Esophagus muscularis mucosa (tissue), 4 donors: ENCODE results near the gene ZCWPW1. TPM values are rescaled to one million over a fixed set of nuclear protein-coding genes. Genes with fewer than 3 reads are reported as not detected.
"Not testable (repeated sequence)": the region's sequence is repeated elsewhere in the genome, so short reads cannot be mapped to it uniquely, and the experiment has no call there.

ENCODE experiments used
- DNase-seq: peaks from one replicate; pipeline ENCODE4 v3.0.0-alpha.2; 2017; ENCODE audit errors: extremely low spot score
- H3K27ac ChIP-seq, 4 donors: fragments of 200-600 bp; sonication (generic); replicated peaks in 1 of 4; 1 replicate in 3 of 4; 2 replicates in 1 of 4; pipeline ENCODE4 v1.5.1; 2016 to 2019; ENCODE audit warnings: mild to moderate bottlenecking in 1 of 4
- H3K27me3 ChIP-seq, 4 donors: fragments of 200-600 bp; sonication (generic); one replicate each; pipeline versions ENCODE4 v1.5.1 to v1.6.0; 2016 to 2019
- H3K36me3 ChIP-seq, 4 donors: fragments of 200-600 bp; sonication (generic); one replicate each; pipeline ENCODE4 v1.5.1; 2016 to 2019
- H3K4me1 ChIP-seq, 4 donors: fragments of 200-600 bp; sonication (generic); one replicate each; pipeline ENCODE4 v1.5.1; 2016 to 2019
- H3K4me3 ChIP-seq, 4 donors: fragments of 200-600 bp; sonication (generic); 1 replicate in 2 of 4; 2 replicates in 2 of 4; pipeline ENCODE4 v1.5.1; 2016 to 2019; ENCODE audit warnings: mild to moderate bottlenecking in 4 of 4, moderate library complexity in 1 of 4
- H3K9me3 ChIP-seq, 4 donors: fragments of 200-600 bp; sonication (generic); 1 replicate in 3 of 4; 2 replicates in 1 of 4; pipeline ENCODE4 v1.5.1; 2016 to 2019
- EP300 ChIP-seq: sonication (generic); formaldehyde crosslinking; IDR thresholded peaks from one replicate; pipeline ENCODE4 v1.6.1; 2017; ENCODE audit warnings: antibody characterized with exemption
- POLR2A ChIP-seq: fragments of 450-650 bp; IDR thresholded peaks from one replicate; pipeline ENCODE4 v1.6.1; 2017; ENCODE audit warnings: antibody characterized with exemption, moderate library complexity, mild to moderate bottlenecking, low read depth
- POLR2AphosphoS5 ChIP-seq, 2 donors: sonication (generic); formaldehyde crosslinking; IDR thresholded peaks; one replicate each; pipeline ENCODE4 v1.6.1; 2017; ENCODE audit warnings: antibody characterized with exemption in 2 of 2
- WGBS: methylation state at CpG from one replicate; pipeline ENCODE4 v1.1.5; 2018; 5-methylcytosine and 5-hydroxymethylcytosine counted together
- intact Hi-C: fragments of 100-400 bp; cut with DNase I; formaldehyde crosslinking; loops from one replicate; pipeline ENCODE4 v1.15.1; 2023
- total RNA-seq, 4 donors: library from RNA; depleted of rRNA; stranded (reverse); fragments of >200 nt; gene quantifications; one replicate each; pipeline versions ENCODE4 v1.1.0 to v1.2.1, GENCODE V29; 2016
- TF ChIP-seq, protein P1 (sequence below), 3 experiments: fragments of 200-600 bp in 2 of 3; fragments of 450-650 bp in 1 of 3; sonication (generic) in 2 of 3; IDR thresholded peaks; one replicate each; pipeline ENCODE4 v1.5.1; 2017 to 2019; ENCODE audit warnings: antibody characterized with exemption in 3 of 3, mild to moderate bottlenecking in 2 of 3, moderate library complexity in 1 of 3

Gene ZCWPW1
- total RNA-seq, 4 donors from 2014 or later = 2.9 to 7.6 (median 5.8) TPM

DNA sequence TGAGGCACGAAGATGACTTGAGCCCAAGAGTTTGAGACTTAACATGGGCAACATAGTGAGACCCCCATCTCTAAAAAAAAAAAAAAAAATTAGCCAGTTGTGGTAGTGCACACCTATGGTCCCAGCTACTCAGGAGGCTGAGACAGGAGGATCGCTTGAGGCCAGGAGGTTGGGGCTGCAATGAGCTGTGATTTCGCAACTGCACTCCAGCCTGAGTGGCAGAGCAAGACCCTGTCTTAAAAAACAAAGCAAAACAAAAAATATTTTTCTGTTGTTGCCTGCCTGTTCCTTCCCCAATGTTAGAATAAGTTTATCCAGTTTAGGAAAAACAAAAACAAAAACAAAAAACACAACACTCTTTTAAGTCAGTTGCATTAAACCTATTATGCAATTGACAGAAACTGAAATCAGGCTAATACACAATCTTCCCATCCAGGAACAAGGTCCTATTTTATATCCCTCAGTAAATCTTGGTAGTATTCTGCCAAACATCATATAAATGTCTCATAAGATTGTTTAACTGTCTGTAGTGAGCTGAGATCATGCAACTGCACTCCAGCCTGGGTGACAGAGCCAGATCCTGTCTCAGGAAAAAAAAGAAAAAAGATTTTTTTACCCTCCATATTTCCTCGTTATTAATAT lies 50.3 kb downstream of the ZCWPW1 start:
- no peak for TF ChIP-seq POLR2A
- TF ChIP-seq EP300 = no peak
- no peak for TF ChIP-seq POLR2AphosphoS5 (IDR thresholded peaks at IDR 0.05)
- TF ChIP-seq, protein P1, sequence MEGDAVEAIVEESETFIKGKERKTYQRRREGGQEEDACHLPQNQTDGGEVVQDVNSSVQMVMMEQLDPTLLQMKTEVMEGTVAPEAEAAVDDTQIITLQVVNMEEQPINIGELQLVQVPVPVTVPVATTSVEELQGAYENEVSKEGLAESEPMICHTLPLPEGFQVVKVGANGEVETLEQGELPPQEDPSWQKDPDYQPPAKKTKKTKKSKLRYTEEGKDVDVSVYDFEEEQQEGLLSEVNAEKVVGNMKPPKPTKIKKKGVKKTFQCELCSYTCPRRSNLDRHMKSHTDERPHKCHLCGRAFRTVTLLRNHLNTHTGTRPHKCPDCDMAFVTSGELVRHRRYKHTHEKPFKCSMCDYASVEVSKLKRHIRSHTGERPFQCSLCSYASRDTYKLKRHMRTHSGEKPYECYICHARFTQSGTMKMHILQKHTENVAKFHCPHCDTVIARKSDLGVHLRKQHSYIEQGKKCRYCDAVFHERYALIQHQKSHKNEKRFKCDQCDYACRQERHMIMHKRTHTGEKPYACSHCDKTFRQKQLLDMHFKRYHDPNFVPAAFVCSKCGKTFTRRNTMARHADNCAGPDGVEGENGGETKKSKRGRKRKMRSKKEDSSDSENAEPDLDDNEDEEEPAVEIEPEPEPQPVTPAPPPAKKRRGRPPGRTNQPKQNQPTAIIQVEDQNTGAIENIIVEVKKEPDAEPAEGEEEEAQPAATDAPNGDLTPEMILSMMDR (IDR thresholded peaks at IDR 0.05) = no peak
- WGBS = 82% methylated on average over 4 of the region's 4 CpGs
- H3K4me1 ChIP-seq = peaks cover 0 to 6% (median 4%) of the 10 kb centered on the region in 4 donors
- no peak overlapping the region for H3K27ac ChIP-seq
- no peak overlapping the region for H3K4me3 ChIP-seq
- H3K36me3 ChIP-seq = no peaks in the 10 kb centered on the region
- no peaks in the 10 kb centered on the region for H3K27me3 ChIP-seq
- intact Hi-C loops = no loop called here
- no peak for DNase-seq
- H3K9me3 ChIP-seq = no peaks in the 10 kb centered on the region

DNA sequence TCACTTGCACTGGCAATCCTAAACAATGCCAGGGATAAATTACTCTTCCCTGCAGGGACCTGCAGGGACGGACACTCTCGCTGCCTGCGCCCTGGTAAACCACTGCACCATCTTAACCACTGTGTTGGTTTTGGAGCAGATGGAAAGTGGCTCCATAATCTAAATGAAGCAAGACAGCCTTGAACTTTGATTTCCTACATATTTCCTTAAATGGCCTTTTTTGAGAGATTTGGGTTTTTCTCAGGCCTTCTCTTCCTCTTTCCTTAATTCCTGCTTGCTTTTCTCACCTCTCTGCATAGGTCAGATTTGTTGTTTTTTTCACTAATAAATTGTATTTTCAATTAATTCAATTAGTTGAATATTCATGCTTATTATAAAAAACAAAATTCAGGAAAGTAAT lies 52.4 kb downstream of the ZCWPW1 start:
- Histone ChIP-seq H3K4me1 (peaks cover 3 to 19% (median 13%) of the 10 kb centered on the region in 4 donors), H3K9me3 (no peaks in the 10 kb centered on the region), H3K27me3 (no peaks in the 10 kb centered on the region), H3K27ac (no peak overlapping the region), H3K4me3 (no peak overlapping the region), H3K36me3 (no peaks in the 10 kb centered on the region)
- intact Hi-C loops = no loop called here
- 97% methylated on average over 3 of the region's 3 CpGs for WGBS
- TF ChIP-seq EP300 = no peak
- TF ChIP-seq, protein P1 (IDR thresholded peaks at IDR 0.05) = no peak
- no peak for TF ChIP-seq POLR2AphosphoS5 (IDR thresholded peaks at IDR 0.05)
- TF ChIP-seq POLR2A = no peak
- no peak for DNase-seq

DNA sequence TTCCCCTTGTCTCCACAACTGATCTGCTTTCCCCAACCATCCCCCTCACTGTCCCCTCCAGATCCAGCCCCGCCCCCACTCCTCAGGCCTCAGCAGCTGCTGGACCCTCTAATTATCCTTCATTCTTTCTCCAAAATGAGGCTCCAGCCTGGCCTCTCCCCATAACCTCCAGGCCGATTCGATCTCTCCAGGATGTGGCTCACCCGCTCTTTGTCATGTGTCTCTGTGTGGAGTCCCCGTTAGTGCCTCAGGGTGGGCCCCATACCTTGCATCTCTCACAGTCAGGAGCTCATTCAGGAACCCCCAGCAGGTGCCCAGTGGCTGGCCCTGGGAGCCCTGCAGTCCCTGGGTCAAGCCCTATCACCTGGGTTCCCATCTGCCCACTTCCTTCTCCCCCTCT lies 53.9 kb downstream of the ZCWPW1 start:
- WGBS = 81% methylated on average over 5 of the region's 5 CpGs
- no peaks in the 10 kb centered on the region for H3K36me3 ChIP-seq
- TF ChIP-seq EP300 = no peak
- no peak for TF ChIP-seq POLR2AphosphoS5 (IDR thresholded peaks at IDR 0.05)
- TF ChIP-seq, protein P1 (IDR thresholded peaks at IDR 0.05) = no peak
- TF ChIP-seq POLR2A = no peak
- H3K9me3 ChIP-seq = no peaks in the 10 kb centered on the region
- H3K27me3 ChIP-seq = no peaks in the 10 kb centered on the region
- H3K4me3 ChIP-seq = no peak overlapping the region
- no peak overlapping the region for H3K27ac ChIP-seq
- intact Hi-C loops = no loop called here
- no peak for DNase-seq
- peaks cover 3 to 19% (median 13%) of the 10 kb centered on the region in 4 donors for H3K4me1 ChIP-seq

DNA sequence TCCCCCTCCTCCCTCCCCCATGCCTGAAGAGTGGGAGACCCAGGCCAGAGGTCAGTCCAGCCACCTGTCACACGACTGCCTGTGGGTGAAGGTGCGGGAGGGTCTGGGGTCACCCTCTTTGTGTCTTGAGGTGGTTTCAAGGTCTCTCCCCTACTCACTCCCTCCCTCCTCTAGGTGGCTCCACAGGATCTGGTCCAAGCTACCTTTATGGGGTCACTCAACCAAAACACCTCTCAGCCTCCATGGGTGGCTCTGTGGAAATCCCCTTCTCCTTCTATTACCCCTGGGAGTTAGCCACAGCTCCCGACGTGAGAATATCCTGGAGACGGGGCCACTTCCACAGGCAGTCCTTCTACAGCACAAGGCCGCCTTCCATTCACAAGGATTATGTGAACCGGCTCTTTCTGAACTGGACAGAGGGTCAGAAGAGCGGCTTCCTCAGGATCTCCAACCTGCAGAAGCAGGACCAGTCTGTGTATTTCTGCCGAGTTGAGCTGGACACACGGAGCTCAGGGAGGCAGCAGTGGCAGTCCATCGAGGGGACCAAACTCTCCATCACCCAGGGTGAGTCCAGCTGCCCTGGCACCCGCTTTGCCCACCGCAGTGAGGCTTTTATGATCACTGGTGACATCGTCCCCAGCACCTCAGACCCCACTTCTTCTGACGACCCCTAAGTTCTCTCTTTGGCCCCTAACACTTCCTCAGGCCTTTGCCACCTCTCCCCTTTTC lies 54.5 kb downstream of the ZCWPW1 start:
- H3K36me3 ChIP-seq, H3K9me3 ChIP-seq, H3K27ac ChIP-seq, DNase-seq, intact Hi-C loops, H3K27me3 ChIP-seq: not testable (repeated sequence)
- peak overlapping the region; percentile 3 to 36 (median 14) for H3K4me3 ChIP-seq
- WGBS = 78% methylated on average over 11 of the region's 15 CpGs
- H3K4me1 ChIP-seq = peaks cover 3 to 19% (median 13%) of the 10 kb centered on the region in 4 donors

DNA sequence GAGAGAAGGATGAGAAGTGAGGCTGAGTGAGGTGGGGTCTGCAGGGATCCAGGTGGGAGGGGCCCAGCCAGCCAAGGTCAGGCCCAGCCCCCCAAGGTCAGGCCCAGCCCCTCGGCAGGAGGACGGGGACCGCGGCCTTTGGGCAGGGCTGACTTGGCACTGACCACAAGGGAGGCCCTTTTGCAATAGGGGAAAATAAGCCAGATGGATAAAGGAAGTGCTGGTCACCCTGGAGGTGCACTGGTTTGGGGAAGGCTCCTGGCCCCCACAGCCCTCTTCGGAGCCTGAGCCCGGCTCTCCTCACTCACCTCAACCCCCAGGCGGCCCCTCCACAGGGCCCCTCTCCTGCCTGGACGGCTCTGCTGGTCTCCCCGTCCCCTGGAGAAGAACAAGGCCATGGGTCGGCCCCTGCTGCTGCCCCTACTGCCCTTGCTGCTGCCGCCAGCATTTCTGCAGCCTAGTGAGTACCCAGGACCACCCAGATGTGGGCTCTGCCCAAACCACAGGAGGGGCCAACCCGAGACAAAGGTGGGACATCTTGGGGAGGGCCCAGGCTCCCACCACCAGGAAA lies 55.2 kb downstream of the ZCWPW1 start, which contains the start of gene PILRA:
PILRA (plus strand) TSS at position 227 of the 571 bp plus-strand sequence; CDS start at position 397, 170 bp downstream.
- Histone ChIP-seq H3K27me3 (no peaks in the 10 kb centered on the region), H3K4me1 (peaks cover 3 to 19% (median 13%) of the 10 kb centered on the region in 4 donors), H3K27ac (peak within 1 kb of the TSS in 3 of 4 donors; percentile 6 to 48 (median 29)), H3K9me3 (no peaks in the 10 kb centered on the region), H3K4me3 (peak within 1 kb of the TSS; percentile 3 to 36 (median 14)), H3K36me3 (peaks cover 0 to 9% (median under 1%) of the 10 kb centered on the region in 4 donors)
- intact Hi-C loops = no loop called here
- WGBS = 52% methylated on average over 3 of the region's 12 CpGs
- no peak for DNase-seq
- TF ChIP-seq EP300 = no peak
